Common myeloid progenitor, CD34-positive (primary cell): ENCODE data around the gene TAF6L.

Experiments
- CTCF ChIA-PET: fragments of 350-600 bp; sonication (Branson Sonifier 250); formaldehyde crosslinking; loops from one replicate; lab custom pipeline; 2021; ENCODE audit warnings: antibody characterized with exemption; lab: Charles Lee
- POLR2A ChIA-PET: fragments of 350-600 bp; sonication (Branson Sonifier 250); formaldehyde crosslinking; loops from one replicate; lab custom pipeline; 2021; ENCODE audit warnings: antibody characterized with exemption; lab: Charles Lee
- DNase-seq, 3 donors: peaks; one replicate each; pipeline versions ENCODE4 v3.0.0 to v3.0.0-alpha.2; 2013
- H3K27ac ChIP-seq, 2 experiments: 1 replicate in 1 of 2; 2 replicates in 1 of 2; pipeline ENCODE4 v1.7.0; 2013; ENCODE audit warnings: inconsistent platforms in 2 of 2, low read length in 2 of 2, mild to moderate bottlenecking in 2 of 2, low read depth in 1 of 2, moderate library complexity in 1 of 2; ENCODE audit not compliant: severe bottlenecking in 2 of 2, insufficient read depth in 1 of 2, poor library complexity in 1 of 2
- H3K27me3 ChIP-seq, 5 experiments: replicated peaks in 2 of 5; 1 replicate in 3 of 5; 2 replicates in 2 of 5; pipeline versions ENCODE4 v1.6.1 to v1.7.0; 2013; ENCODE audit warnings: low read length in 4 of 5, mild to moderate bottlenecking in 2 of 5, moderate library complexity in 2 of 5, inconsistent platforms in 1 of 5; ENCODE audit not compliant: insufficient read depth in 5 of 5, control insufficient read depth in 4 of 5
- H3K36me3 ChIP-seq, 4 experiments: 1 replicate in 2 of 4; 2 replicates in 2 of 4; pipeline versions ENCODE4 v1.6.1 to v1.7.0; 2013; ENCODE audit warnings: low read length in 3 of 4, control low read depth in 1 of 4, mild to moderate bottlenecking in 1 of 4; ENCODE audit not compliant: control insufficient read depth in 4 of 4, insufficient read depth in 4 of 4
- H3K4me1 ChIP-seq, 4 experiments: 1 replicate in 3 of 4; 2 replicates in 1 of 4; pipeline versions ENCODE4 v1.6.1 to v1.7.1; 2013; ENCODE audit warnings: low read length in 3 of 4, mild to moderate bottlenecking in 3 of 4, control low read depth in 1 of 4, inconsistent platforms in 1 of 4, moderate library complexity in 1 of 4; ENCODE audit not compliant: control insufficient read depth in 4 of 4, insufficient read depth in 4 of 4; ENCODE audit errors: control extremely low read depth in 1 of 4
- H3K4me3 ChIP-seq, 7 experiments: 1 replicate in 4 of 7; 2 replicates in 3 of 7; pipeline versions ENCODE4 v1.5.1 to v1.7.0; 2013; ENCODE audit warnings: mild to moderate bottlenecking in 7 of 7, low read length in 6 of 7, moderate library complexity in 6 of 7, inconsistent platforms in 2 of 7, low read depth in 2 of 7, control low read depth in 1 of 7; ENCODE audit not compliant: insufficient read depth in 4 of 7, control insufficient read depth in 1 of 7; ENCODE audit errors: extremely low read depth in 1 of 7
- H3K9me3 ChIP-seq, 5 experiments: 1 replicate in 4 of 5; 2 replicates in 1 of 5; pipeline versions ENCODE4 v1.6.1 to v1.7.1; 2013; ENCODE audit warnings: low read length in 4 of 5, mild to moderate bottlenecking in 2 of 5, inconsistent platforms in 1 of 5, low read depth in 1 of 5, moderate library complexity in 1 of 5; ENCODE audit not compliant: control insufficient read depth in 4 of 5, insufficient read depth in 2 of 5; ENCODE audit errors: control extremely low read depth in 1 of 5
- WGBS: methylation state at CpG from one replicate; pipeline ENCODE4 v1.1.5; 2013; ENCODE audit not compliant: insufficient coverage; 5-methylcytosine and 5-hydroxymethylcytosine counted together

Gene TAF6L

DNA sequence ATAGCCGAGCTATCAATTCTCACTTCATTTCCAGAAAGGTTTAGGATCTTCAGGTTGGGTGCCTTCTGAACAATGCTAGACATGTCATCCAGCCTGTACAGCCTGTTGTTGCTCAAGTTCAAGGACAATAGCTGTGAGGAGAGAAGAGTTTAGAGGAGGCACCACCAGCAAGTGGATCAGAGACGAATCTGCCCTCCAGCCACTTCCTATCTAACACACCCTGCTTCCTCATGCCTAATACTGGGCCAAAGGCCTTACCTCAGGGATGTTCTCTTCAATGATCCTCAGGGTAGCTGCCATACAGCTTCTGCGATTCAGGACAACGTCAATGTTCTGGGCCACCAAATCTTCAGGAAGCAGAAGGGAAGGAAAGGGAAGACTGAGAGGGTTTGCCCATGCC is 29.9 kb downstream of the TAF6L start:
- no peak for DNase-seq
- peaks cover 11 to 23% (median 16%) of the 10 kb centered on the region in 4 experiments for H3K4me1 ChIP-seq
- no peaks in the 10 kb centered on the region for H3K9me3 ChIP-seq
- WGBS, result 94% methylated on average over 3 of the region's 4 CpGs
- H3K27ac ChIP-seq, result no peak overlapping the region
- no peaks in the 10 kb centered on the region for H3K27me3 ChIP-seq
- H3K36me3 ChIP-seq, result peaks cover 17 to 72% (median 59%) of the 10 kb centered on the region in 4 experiments
- H3K4me3 ChIP-seq, result no peak overlapping the region
- CTCF ChIA-PET, result interaction anchor here (0.7 to 1.6 kb wide), 3 partner anchors 11 to 28 kb away, joined by 3 to 10 read pairs (median 4); no protein-coding TSS in a partner anchor
- POLR2A ChIA-PET, result interaction anchor here (1.3 kb wide), 1 partner anchor 9 kb away, joined by 3 read pairs; no protein-coding TSS in a partner anchor

DNA sequence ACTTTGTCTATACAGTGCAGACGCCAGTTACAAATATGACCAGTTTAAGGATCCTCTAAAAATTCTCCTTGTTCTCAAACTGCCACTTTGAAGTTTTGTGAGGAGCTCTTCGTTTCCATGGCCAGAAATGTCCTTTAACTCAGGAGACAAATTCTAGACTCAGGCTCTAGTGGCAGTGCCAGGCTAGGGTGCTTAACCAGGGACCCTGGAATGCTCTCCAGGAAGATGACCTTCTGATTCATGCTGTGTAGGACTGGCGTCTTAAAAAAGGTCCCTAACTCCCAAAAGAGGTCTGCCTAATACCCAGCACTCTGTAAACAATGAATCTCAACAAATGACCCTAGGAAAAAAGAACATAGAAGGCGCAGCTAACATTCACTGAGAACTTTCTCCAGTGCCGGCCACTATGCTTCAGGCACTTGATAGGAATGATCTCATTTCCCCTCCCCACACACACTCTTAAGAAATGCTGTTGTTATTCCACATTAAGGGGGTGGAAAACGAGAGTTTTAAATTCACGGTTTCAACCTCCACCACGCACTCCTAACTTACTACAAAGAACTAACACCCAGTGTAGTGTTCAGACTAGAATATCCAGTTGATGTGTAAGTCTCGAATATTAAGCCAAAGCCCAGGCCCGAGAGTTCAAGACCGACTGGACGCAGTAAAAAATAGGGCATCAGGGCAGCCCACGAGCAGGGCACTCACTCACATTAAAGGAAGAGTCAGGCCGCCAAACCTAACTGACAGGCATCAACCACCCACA is 33.3 kb downstream of the TAF6L start:
- peak overlapping the region; percentile 82 to 99 (median 93) for H3K4me3 ChIP-seq
- no peaks in the 10 kb centered on the region for H3K27me3 ChIP-seq
- peak overlapping the region; percentile 79 to 91 for H3K27ac ChIP-seq
- peak in 1 of 3 donors; percentile 42 for DNase-seq
- CTCF ChIA-PET, result interaction anchor here (1.0 to 1.9 kb wide), 4 partner anchors 9 to 16 kb away, joined by 3 to 9 read pairs (median 5); no protein-coding TSS in a partner anchor
- POLR2A ChIA-PET, result interaction anchor here (0.9 to 3.5 kb wide), 8 partner anchors 9 to 37 kb away, joined by 3 to 16 read pairs (median 6); partner anchors contain the start of genes STX5, TMEM179B and WDR74
- H3K9me3 ChIP-seq, result no peaks in the 10 kb centered on the region
- WGBS, result 14% methylated on average over 7 of the region's 14 CpGs
- H3K4me1 ChIP-seq, result peaks cover 11 to 45% (median 24%) of the 10 kb centered on the region in 4 experiments
- peaks cover 15 to 43% (median 34%) of the 10 kb centered on the region in 4 experiments for H3K36me3 ChIP-seq

DNA sequence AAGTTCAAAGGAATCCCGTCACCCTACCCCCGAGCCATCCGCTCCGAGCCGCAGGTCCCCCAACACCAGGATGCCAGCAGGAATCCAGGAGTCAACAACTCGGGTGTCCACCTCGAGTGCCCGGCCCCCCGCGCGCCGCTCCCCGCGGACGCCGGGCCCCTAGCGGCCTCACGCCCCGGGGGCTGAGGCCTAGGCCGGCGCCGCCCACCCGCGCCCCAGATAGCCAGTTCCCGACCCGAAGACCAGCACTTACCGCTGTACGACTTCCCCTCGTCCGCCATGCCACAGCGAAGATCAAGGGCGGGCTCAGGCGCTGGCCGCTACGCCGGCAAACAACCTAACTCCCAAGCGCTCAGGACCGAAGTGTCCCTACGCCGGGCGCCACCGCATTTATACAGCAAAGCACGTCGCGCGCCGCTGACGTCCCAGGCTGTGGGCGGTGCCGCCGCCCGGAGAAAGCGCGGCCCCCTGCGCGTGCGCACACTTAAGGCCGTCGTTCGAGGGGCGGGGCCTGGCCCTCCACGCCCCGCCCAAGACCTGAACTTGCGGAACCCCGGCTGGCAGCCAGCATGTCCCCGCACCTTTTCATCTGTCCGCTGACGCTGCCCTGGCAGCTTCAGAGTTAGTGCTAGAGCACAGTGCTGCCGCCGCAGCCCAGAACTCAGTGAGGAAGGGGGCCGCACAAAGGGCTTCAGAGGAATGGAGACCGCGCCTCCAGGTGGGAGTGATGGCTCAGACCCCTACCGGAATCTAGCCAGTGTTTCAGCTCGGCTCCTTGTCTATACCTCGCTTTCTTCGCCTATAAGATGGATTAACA is 34.1 kb downstream of the TAF6L start, which contains the start of gene NXF1:
NXF1 (minus strand) TSS at position 365 of the 817 bp plus-strand sequence; CDS start at position 281, 84 bp downstream.
- ChIA-PET CTCF (interaction anchor here (0.7 to 2.6 kb wide), 7 partner anchors 9 to 56 kb away, joined by 3 to 15 read pairs (median 6); partner anchors contain the start of gene TMEM223), POLR2A (interaction anchor here (0.6 to 3.5 kb wide), 16 partner anchors 8 to 133 kb away, joined by 3 to 18 read pairs (median 7); partner anchors contain the start of genes HNRNPUL2, LBHD1, STX5 and TMEM179B)
- 0% methylated on average over 75 of the region's 77 CpGs for WGBS
- DNase-seq, result peak; percentile 93 to 97 (median 96)
- H3K9me3 ChIP-seq, result no peaks in the 10 kb centered on the region
- H3K4me3 ChIP-seq, result peak within 1 kb of the TSS; percentile 82 to 99 (median 93)
- peaks cover 15 to 35% (median 27%) of the 10 kb centered on the region in 4 experiments for H3K36me3 ChIP-seq
- peaks cover 11 to 45% (median 24%) of the 10 kb centered on the region in 4 experiments for H3K4me1 ChIP-seq
- no peaks in the 10 kb centered on the region for H3K27me3 ChIP-seq
- peak within 1 kb of the TSS; percentile 79 to 91 for H3K27ac ChIP-seq

DNA sequence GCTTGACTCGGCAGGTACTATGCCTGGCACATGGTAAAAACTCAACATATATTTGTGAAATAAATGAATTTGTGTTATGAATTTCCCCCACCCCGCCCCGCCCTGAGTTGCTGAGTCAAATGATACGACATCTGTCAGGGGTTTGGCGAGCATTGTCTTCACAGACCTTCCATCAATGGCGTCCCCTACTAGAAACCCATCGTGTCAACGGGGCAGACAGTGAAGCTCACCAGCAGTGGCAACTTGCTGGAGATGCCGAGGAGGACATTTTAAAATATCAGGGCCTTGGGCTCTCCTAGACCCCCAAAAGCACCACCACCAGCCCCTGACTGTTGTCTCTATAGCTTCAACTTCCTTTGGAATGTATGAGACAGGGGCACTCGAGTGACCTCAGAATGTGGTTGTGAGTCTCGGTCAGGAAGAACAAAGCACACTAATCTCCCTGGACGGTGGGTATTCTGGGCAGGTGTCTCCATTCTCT is 34.8 kb downstream of the TAF6L start:
- 62% methylated on average over 11 of the region's 12 CpGs for WGBS
- no peak for DNase-seq
- Histone ChIP-seq H3K36me3 (peaks cover 13 to 28% (median 20%) of the 10 kb centered on the region in 4 experiments), H3K9me3 (no peaks in the 10 kb centered on the region), H3K4me1 (peaks cover 11 to 45% (median 24%) of the 10 kb centered on the region in 4 experiments), H3K4me3 (peak overlapping the region in 6 of 7 experiments; percentile 55 to 99 (median 92)), H3K27ac (peak overlapping the region in 1 of 2 experiments; percentile 91), H3K27me3 (no peaks in the 10 kb centered on the region)
- ChIA-PET POLR2A (interaction anchor here (0.6 to 3.5 kb wide), 11 partner anchors 9 to 35 kb away, joined by 3 to 18 read pairs (median 10); partner anchors contain the start of genes STX5, TMEM179B and WDR74), CTCF (interaction anchor here (0.6 to 2.6 kb wide), 8 partner anchors 9 to 56 kb away, joined by 3 to 15 read pairs (median 6); partner anchors contain the start of gene TMEM223)

DNA sequence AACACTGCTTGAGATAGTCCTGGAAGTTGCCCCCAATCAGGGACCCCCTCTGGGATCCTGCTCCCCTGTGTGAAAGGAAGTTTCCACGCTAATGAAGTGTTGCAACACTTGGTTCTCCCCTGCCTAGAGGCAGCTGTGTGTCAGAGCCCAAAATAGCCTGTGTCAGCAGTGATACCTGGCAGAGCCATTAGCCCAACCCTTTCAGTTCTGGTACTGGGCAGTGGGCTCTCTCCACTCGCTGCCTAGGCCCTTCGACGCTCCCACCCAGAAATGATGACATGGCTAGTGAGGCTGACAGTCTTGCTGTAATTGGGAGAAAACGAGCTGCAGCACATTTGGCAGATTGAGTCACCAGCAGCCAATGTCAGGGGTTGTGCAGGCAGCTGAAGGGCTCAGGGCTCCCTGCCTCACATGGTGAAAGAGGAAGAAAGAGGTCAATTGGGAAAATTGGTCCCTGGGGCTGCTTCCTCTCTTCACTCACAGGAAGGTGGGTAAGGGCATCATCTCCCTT is 35.5 kb downstream of the TAF6L start:
- ChIA-PET POLR2A (interaction anchor here (0.8 to 3.5 kb wide), 9 partner anchors 11 to 47 kb away, joined by 3 to 16 read pairs (median 6); partner anchors contain the start of genes TMEM179B and WDR74), CTCF (interaction anchor here (0.6 to 2.6 kb wide), 8 partner anchors 9 to 55 kb away, joined by 3 to 15 read pairs (median 6); partner anchors contain the start of genes TMEM179B and TMEM223)
- Histone ChIP-seq H3K4me3 (peak overlapping the region in 2 of 7 experiments; percentile 93 to 99), H3K36me3 (peaks cover 6 to 21% (median 14%) of the 10 kb centered on the region in 4 experiments), H3K27me3 (no peaks in the 10 kb centered on the region), H3K27ac (peak overlapping the region in 1 of 2 experiments; percentile 91), H3K9me3 (no peaks in the 10 kb centered on the region), H3K4me1 (peaks cover 11 to 45% (median 24%) of the 10 kb centered on the region in 4 experiments)
- 84% methylated on average over 5 of the region's 5 CpGs for WGBS
- no peak for DNase-seq

DNA sequence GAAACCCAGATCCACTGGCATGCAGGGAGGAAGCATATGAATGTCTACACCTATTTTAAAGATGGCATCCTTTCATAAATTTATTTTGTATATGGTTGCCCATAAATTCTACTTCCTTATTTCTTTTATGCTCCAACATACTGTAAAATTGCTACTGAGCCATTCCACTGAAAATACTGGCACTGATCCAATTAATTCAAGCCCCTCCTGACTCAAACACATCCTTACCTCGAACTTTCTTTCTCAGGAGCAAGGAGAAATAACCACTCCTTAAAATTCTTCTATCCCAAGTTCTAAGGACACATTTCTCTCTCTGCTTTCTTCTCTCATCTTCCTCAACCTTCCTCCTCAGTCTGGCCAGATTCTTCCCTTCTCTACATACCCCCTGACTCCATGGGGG is 39.6 kb downstream of the TAF6L start:
- Histone ChIP-seq H3K27me3 (no peaks in the 10 kb centered on the region), H3K36me3 (peaks cover 0 to 9% (median 3%) of the 10 kb centered on the region in 4 experiments), H3K4me3 (no peak overlapping the region), H3K4me1 (peaks cover 0 to 26% (median 12%) of the 10 kb centered on the region in 4 experiments), H3K9me3 (no peaks in the 10 kb centered on the region), H3K27ac (no peak overlapping the region)
- DNase-seq, result no peak
- WGBS, result 38% methylated on average over 1 of the region's 1 CpG
- POLR2A ChIA-PET, result interaction anchor here (0.6 to 1.1 kb wide), 3 partner anchors 23 to 122 kb away, joined by 3 to 4 read pairs (median 3); no protein-coding TSS in a partner anchor
- CTCF ChIA-PET, result no interaction called here
